NCI-H1092 (cell line): Measurements from ENCODE around the gene PPFIA2.

Experiments
- DNase-seq: peaks from one replicate; lab custom pipeline; 2025; lab: John Stamatoyannopoulos, UW

PPFIA2 gene

GRCh38 chr12:81546811-81547210 lies 212.3 kb downstream of the PPFIA2 start:
- no peak for DNase-seq

- DNase-seq = no peak
Measured at GRCh38 chr12:81543621-81544139, 215.5 kb downstream of the PPFIA2 start.

GRCh38 chr12:81542065-81543010 lies 216.8 kb downstream of the PPFIA2 start:
- no peak for DNase-seq

GRCh38 chr12:81541121-81541520 lies 218.0 kb downstream of the PPFIA2 start:
- no peak for DNase-seq

- DNase-seq = no peak
Measured at GRCh38 chr12:81539279-81539678, 219.9 kb downstream of the PPFIA2 start.

GRCh38 chr12:81533054-81533453 lies 226.1 kb downstream of the PPFIA2 start:
- no peak for DNase-seq

GRCh38 chr12:81530352-81530751 lies 228.8 kb downstream of the PPFIA2 start:
- DNase-seq = no peak

- no peak for DNase-seq
Measured at GRCh38 chr12:81520064-81520945, 238.8 kb downstream of the PPFIA2 start.

DNA sequence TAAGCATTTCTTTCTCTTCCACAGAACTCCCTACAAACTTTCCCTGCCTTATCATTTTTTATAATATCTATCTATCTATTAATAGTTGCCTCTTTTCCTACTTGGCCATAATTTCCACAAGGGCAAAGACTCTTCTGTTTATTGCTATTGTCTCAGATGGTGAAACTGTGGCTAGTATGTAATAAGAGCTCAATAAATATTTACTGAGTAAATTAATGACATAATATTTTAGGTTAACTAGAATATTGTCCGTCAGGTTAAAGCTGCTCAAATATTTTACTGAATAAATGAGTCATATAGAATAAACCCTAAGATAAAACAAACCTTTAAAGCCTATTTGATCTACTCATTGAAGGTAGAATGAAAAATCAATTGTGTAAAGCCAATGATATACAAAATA lies 240.5 kb downstream of the PPFIA2 start:
- no peak for DNase-seq

DNA sequence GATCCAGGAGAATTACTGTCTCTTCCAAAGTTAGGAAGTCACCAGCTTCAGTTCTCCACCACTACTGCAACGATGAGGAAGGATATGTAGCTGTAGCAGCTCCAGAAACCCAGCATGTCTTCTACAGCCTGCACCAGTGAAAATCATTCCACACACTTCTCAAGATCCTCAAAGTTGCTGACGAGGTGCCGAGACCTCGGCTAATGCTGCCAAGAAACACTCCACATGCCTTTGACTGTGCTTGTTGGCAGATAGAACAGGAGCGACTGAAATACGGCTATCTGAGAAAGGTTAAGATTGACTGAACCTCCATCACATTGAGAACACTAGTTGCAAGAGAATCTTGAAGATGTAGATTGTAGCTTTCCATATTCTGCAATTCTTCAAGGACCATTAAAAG lies 241.9 kb downstream of the PPFIA2 start:
- DNase-seq = no peak

GRCh38 chr12:81502912-81503695 lies 256.0 kb downstream of the PPFIA2 start:
- DNase-seq = no peak

DNA sequence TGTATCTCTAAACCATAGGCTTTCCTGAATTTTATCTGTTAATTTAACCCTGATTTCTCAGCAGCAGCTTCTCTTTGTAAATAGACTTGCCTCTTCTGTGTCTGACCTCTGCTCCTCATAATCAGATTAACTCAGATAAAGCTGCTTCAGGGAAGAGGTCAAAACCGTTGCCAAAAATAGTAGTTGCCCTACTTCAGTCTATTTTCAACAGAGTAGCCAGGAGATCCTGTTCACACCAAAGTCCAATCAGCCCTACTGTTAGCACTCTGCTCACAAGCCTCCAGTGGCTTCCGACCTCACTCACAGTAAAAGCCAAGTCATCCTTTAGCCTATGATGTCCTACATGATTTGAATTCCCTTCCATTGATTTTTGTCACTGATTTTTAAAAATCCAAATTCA lies 258.4 kb downstream of the PPFIA2 start:
- no peak for DNase-seq

- no peak for DNase-seq
Measured at GRCh38 chr12:81499809-81500208, 259.3 kb downstream of the PPFIA2 start.

GRCh38 chr12:81492131-81492720 lies 266.9 kb downstream of the PPFIA2 start:
- DNase-seq = no peak

- no peak for DNase-seq
Measured at GRCh38 chr12:81472934-81473333, 286.2 kb downstream of the PPFIA2 start.

DNA sequence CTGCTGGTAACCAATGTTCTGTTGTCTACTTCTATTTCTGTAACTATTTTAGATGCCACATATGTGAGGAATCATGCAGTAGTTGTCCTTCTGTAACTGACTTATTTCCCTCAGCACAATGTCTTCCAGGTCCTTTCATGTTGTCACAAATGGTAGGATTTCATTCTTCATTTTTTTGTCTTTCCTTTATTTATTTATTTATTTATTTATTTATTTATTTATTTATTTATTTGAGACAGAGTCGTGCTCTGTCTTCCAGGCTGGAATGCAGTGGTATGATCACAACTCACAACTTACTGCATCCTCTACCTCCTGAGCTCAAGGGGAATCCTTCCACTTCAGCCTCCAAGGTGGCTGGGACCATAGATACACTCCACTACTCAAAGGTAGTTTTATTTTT lies 288.2 kb downstream of the PPFIA2 start:
- no peak for DNase-seq

DNA sequence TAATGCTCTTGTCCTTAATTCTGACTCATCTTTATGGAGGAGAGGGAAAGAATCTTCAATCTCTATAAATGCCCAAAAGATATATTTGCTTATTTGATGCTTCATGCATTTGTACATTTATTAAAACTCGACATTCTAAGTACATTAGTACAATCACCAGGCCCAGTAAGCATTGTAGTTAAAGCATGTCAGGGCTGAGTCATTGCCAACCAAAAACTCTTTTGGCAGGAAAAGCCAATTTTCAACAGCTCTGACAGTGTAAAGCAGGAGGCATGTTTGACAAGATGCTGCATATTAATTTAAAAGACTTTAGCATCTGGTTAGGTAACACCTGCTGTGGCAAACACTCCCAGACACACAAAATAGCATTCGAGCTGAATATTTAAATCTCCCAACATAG lies 290.9 kb downstream of the PPFIA2 start:
- DNase-seq = no peak

DNA sequence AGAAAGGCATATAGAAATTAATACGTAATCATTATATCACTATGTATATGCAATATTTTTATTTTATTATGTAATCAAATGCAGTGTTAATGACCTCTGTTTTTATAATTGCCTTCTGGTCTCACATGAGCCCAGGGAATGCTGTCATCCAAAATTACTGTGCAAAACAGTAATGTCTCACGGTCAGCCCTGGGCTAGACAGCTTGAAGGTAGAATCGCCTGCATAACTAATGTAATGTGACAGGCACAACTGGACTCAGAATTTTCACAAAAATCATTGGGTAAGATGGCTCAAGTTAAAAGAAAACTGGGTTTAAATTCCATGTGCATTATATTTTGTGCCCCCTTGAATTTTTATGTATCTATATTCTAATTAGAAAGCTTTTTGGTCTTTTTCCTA lies 293.3 kb downstream of the PPFIA2 start:
- DNase-seq = no peak

GRCh38 chr12:81465191-81465590 lies 294.0 kb downstream of the PPFIA2 start:
- no peak for DNase-seq

DNA sequence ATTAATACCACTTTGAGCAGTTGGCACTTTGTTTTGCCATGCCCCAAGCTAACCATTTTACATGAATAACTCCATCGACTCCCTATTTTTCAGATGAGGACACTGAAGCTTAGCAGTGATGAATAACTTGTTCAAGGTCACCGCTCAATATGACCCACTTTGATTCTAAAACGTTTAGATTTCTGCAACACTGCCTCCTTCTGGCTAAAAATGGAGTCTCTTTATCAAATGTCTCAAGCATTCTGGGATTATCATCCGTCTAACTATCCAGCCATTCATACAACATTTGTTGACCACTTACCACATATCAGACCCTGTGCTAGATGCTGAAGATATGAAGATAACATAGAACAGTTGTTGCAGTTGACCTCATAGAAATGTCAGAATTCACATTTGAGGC lies 298.0 kb downstream of the PPFIA2 start:
- DNase-seq = no peak

DNA sequence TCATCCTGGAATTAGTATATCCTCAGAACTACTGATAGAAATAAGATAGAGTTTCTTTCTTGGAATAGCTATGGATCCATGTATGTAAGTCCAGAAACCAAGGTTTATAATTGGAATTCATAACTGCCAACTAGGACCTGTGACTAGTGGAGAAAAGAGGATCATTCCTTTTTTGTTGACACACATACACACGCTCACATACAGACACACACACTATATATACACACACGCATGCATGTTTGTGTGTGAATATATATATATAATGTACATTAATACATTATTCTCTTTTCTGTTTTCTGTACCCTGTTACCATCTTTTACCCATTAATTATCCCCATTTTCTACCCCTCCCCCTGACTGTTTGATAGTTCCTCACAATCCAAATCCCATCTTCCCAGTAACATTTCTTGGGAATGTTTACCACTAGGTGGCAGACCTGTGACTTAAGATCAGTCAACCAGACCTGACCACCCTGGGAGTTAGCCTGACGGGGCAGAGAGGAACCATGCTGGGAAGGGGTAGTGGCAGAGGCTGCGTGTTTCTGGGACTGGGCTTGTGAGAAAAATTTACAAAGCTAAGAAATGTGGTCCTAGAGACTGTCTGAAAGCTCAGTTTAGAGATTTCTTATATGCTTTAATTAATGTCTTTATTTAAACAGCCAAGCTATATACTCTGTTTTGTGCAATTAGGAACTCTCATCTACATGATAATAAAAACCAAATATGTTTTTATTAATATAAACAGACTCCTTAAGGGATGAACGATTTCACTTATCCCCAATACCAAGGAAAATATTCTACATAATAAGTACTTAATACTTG lies 308.0 kb downstream of the PPFIA2 start:
- peak; percentile 35 for DNase-seq
